HG02610 (cell line): ENCODE measurements around the gene C1orf21.

Source experiments
- ATAC-seq: cut with Tn5 transposase; IDR thresholded peaks from one replicate; pipeline ENCODE4 v1.9.1; 2021; ENCODE audit warnings: mild to moderate bottlenecking, moderate library complexity; ENCODE audit not compliant: unreplicated experiment

Gene C1orf21

GRCh38 chr1:184385865-184386311 is 941 bp upstream of the C1orf21 start:
- no peak for ATAC-seq

- peak; percentile 12 for ATAC-seq
These were observed 243 bp downstream of the C1orf21 start for GRCh38 chr1:184387069-184387475.

- peak; percentile 15 for ATAC-seq
These were observed 868 bp downstream of the C1orf21 start for GRCh38 chr1:184387476-184388318.

GRCh38 chr1:184388319-184388889 is 1.6 kb downstream of the C1orf21 start:
- no peak for ATAC-seq

- no peak for ATAC-seq
These were observed 2.1 kb downstream of the C1orf21 start for GRCh38 chr1:184388971-184389370.

GRCh38 chr1:184389446-184389845 is 2.6 kb downstream of the C1orf21 start:
- no peak for ATAC-seq

GRCh38 chr1:184390889-184391288 is 4.1 kb downstream of the C1orf21 start:
- ATAC-seq = no peak

GRCh38 chr1:184392067-184392466 is 5.2 kb downstream of the C1orf21 start:
- no peak for ATAC-seq

GRCh38 chr1:184392779-184393522 is 6.1 kb downstream of the C1orf21 start:
- no peak for ATAC-seq

- ATAC-seq = no peak
These were observed 7.1 kb downstream of the C1orf21 start for GRCh38 chr1:184393962-184394361.

GRCh38 chr1:184395370-184395769 is 8.5 kb downstream of the C1orf21 start:
- ATAC-seq = no peak

- ATAC-seq = peak; percentile 80
These were observed 9.2 kb downstream of the C1orf21 start for GRCh38 chr1:184395937-184396480.

GRCh38 chr1:184399192-184399847 is 12.5 kb downstream of the C1orf21 start:
- ATAC-seq = no peak

- ATAC-seq = no peak
These were observed 17.3 kb downstream of the C1orf21 start for GRCh38 chr1:184403961-184404726.

GRCh38 chr1:184404727-184405027 is 17.8 kb downstream of the C1orf21 start:
- no peak for ATAC-seq

- no peak for ATAC-seq
These were observed 18.4 kb downstream of the C1orf21 start for GRCh38 chr1:184405094-184405800.

GRCh38 chr1:184405801-184406142 is 18.9 kb downstream of the C1orf21 start:
- no peak for ATAC-seq

- no peak for ATAC-seq
These were observed 19.6 kb downstream of the C1orf21 start for GRCh38 chr1:184406479-184406878.

- no peak for ATAC-seq
These were observed 21.1 kb downstream of the C1orf21 start for GRCh38 chr1:184407816-184408510.
